Heart left ventricle (tissue), 13 donors: ENCODE data around the gene SOX8.

Experiments
- CTCF ChIP-seq, 12 donors: fragments of 200-600 bp; sonication (generic) in 4 of 12; IDR thresholded peaks; one replicate each; pipeline versions ENCODE4 v1.5.0 to v1.8.0; 2018 to 2022; ENCODE audit warnings: antibody characterized with exemption in 12 of 12, mild to moderate bottlenecking in 5 of 12
- POLR2A ChIP-seq, 2 donors: fragments of 450-650 bp; IDR thresholded peaks; one replicate each; pipeline ENCODE4 v1.6.1; 2017; ENCODE audit warnings: antibody characterized with exemption in 2 of 2, mild to moderate bottlenecking in 2 of 2, moderate library complexity in 2 of 2
- donor health status: ischemic (EF 13 %, LVEDD 7.1; RV severe dilation, severe dysfunction).
- donor health status: DM: no; HTN: yes; CAD: no.
- donor health status: DM: no; HTN: no; CAD: no.
- donor health status: ischemic (EF 25% LVEDD 6.9; RV normal size, moderate dysfunction).
- donor health status: ischemic (EF 25% LVEDD 5.7; RV mildly dilated, moderate dysfunction).
- donor health status: ischemic (EF 35%, LVEDD 5.7; RV mildly dilated, moderate dysfunction).
- donor health status: nonischemic (EF 11% LVEDD 7.7; RV severe dilation, severe dysfunction).
- donor health status: DM: yes; HTN: yes; CAD: no.
- donor health status: PGD.
- donor health status: ischemic (EF 29% LVEDD 5.4; RV normal size, mild dysfunction).
- donor health status: nonischemic (EF 23%, LVEDD 6.1; RV moderate dilation, normal function).

DNA sequence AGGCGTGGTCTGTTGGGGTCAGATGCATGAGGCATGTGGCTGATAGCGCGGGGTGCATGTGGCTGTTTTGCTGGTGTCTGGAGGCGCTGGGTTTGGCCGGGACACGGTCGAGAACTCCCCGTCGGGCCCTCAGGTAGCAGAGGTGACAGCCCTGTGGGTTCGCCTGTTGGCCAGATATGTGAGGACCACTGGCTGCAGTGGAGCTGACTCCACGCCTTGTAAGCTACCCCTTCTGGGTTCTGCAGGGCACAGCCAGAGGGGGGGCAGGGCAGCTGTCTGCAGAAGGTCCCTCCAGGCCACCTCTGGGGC lies 38.5 kb downstream of the SOX8 start:
- TF ChIP-seq POLR2A (IDR thresholded peaks at IDR 0.05): no peak
- TF ChIP-seq CTCF (IDR thresholded peaks at IDR 0.05): no peak
